T-helper 22 cell (primary cell): ENCODE results near the gene CUL9.

ENCODE experiments used
- DNase-seq: peaks from one replicate; pipeline ENCODE4 v3.0.0-alpha.2; 2020; ENCODE audit warnings: low read depth

The CUL9 gene

GRCh38 chr6:43173591-43174262 is 8.3 kb upstream of the CUL9 start:
- no peak for DNase-seq

GRCh38 chr6:43174263-43175112 is 7.5 kb upstream of the CUL9 start:
- peak; percentile 95 for DNase-seq

GRCh38 chr6:43175676-43176422 is 6.1 kb upstream of the CUL9 start:
- no peak for DNase-seq

- no peak for DNase-seq
These were observed 5.6 kb upstream of the CUL9 start for GRCh38 chr6:43176423-43176786.

- DNase-seq: no peak
These were observed 3.8 kb upstream of the CUL9 start for GRCh38 chr6:43178150-43178549.

- no peak for DNase-seq
These were observed 2.8 kb upstream of the CUL9 start for GRCh38 chr6:43178951-43179830.

GRCh38 chr6:43180058-43180457 is 1.9 kb upstream of the CUL9 start:
- no peak for DNase-seq

GRCh38 chr6:43180985-43181384 is 1.0 kb upstream of the CUL9 start:
- no peak for DNase-seq

GRCh38 chr6:43181621-43181941 is 415 bp upstream of the CUL9 start:
- no peak for DNase-seq

GRCh38 chr6:43183441-43183840 is 1.4 kb downstream of the CUL9 start:
- no peak for DNase-seq

GRCh38 chr6:43184268-43184985 is 2.4 kb downstream of the CUL9 start:
- DNase-seq: no peak

- DNase-seq: no peak
These were observed 3.5 kb downstream of the CUL9 start for GRCh38 chr6:43185391-43185985.

GRCh38 chr6:43186019-43186418 is 4.0 kb downstream of the CUL9 start:
- DNase-seq: no peak

- DNase-seq: no peak
These were observed 4.7 kb downstream of the CUL9 start for GRCh38 chr6:43186706-43187105.

- DNase-seq: no peak
These were observed 5.8 kb downstream of the CUL9 start for GRCh38 chr6:43187821-43188220.

GRCh38 chr6:43188426-43188825 is 6.4 kb downstream of the CUL9 start:
- no peak for DNase-seq

GRCh38 chr6:43189776-43190304 is 7.8 kb downstream of the CUL9 start:
- DNase-seq: no peak

GRCh38 chr6:43192911-43193310 is 10.9 kb downstream of the CUL9 start:
- DNase-seq: no peak

- no peak for DNase-seq
These were observed 11.9 kb downstream of the CUL9 start for GRCh38 chr6:43193929-43194328.

GRCh38 chr6:43196337-43196736 is 14.3 kb downstream of the CUL9 start:
- DNase-seq: no peak

- no peak for DNase-seq
These were observed 17.9 kb downstream of the CUL9 start for GRCh38 chr6:43199912-43200311.
